ENCODE measurements around the gene CMTM2. TPM values are rescaled to one million over a fixed set of nuclear protein-coding genes. Genes with fewer than 3 reads are reported as not detected.
A peak's percentile ranks its signal among the peaks of the same experiment; 100 is the strongest.

The CMTM2 gene
- total and polyA plus RNA-seq, 10 donors = 0.70 to 54.6 (median 8.8) TPM

DNA sequence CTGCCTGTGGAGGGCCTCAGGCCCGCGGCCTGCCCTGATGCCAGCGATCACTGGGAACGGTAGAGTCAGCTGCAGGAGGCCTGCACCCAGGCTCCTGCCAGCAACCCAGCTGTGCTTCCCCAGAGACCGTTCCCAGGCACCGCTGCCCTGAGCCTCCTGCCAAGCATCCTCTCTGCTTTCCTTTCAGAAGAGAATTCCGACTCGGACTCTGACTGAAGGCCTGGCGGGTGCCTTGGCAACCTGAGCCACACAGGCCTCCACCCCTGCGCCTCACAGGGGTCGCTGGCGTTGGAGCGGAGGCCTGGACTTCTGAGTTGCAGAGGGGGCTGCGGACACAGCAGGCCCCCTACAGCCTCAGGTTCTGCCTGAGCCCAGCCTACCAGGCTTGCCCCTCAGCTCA, 33.2 kb downstream of the CMTM2 start:
- Histone ChIP-seq H3K4me1 (peaks cover 12 to 20% (median 16%) of the 10 kb centered on the region in 6 donors), H3K36me3 (peaks cover 0 to 64% (median 50%) of the 10 kb centered on the region in 6 donors), H3K27ac (no peak overlapping the region), H3K4me3 (no peak overlapping the region), H3K9me3 (no peaks in the 10 kb centered on the region), H3K27me3 (replicated peaks in 1 of 7) (no peaks in the 10 kb centered on the region)
- DNase-seq = peak; percentile 68
- peak in 1 of 3 donors; percentile 19 for TF ChIP-seq POLR2AphosphoS5 (IDR thresholded peaks at IDR 0.05)
- TF ChIP-seq, protein P1, sequence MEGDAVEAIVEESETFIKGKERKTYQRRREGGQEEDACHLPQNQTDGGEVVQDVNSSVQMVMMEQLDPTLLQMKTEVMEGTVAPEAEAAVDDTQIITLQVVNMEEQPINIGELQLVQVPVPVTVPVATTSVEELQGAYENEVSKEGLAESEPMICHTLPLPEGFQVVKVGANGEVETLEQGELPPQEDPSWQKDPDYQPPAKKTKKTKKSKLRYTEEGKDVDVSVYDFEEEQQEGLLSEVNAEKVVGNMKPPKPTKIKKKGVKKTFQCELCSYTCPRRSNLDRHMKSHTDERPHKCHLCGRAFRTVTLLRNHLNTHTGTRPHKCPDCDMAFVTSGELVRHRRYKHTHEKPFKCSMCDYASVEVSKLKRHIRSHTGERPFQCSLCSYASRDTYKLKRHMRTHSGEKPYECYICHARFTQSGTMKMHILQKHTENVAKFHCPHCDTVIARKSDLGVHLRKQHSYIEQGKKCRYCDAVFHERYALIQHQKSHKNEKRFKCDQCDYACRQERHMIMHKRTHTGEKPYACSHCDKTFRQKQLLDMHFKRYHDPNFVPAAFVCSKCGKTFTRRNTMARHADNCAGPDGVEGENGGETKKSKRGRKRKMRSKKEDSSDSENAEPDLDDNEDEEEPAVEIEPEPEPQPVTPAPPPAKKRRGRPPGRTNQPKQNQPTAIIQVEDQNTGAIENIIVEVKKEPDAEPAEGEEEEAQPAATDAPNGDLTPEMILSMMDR (IDR thresholded peaks at IDR 0.05 in 8 of 11, conservative IDR thresholded peaks at IDR 0.05 in 3 of 11) = no peak
- intact Hi-C loops (cut with DNase I; ENCODE audit: low total_unique reads) = no loop called here
- WGBS, 5 donors = 87 to 96% (median 90%) methylated on average over 11 to 14 of the region's 14 CpGs

GRCh38 chr16:66614161-66614802, 35.0 kb downstream of the CMTM2 start:
- H3K4me1 ChIP-seq = peaks cover 0 to 4% (median 0%) of the 10 kb centered on the region in 6 donors
- no peak overlapping the region for H3K27ac ChIP-seq
- intact Hi-C loops (cut with DNase I; ENCODE audit: low total_unique reads) = no loop called here
- WGBS, 5 donors = 87 to 92% (median 87%) methylated on average over 11 to 12 of the region's 12 CpGs
- DNase-seq = peak; percentile 41
- H3K36me3 ChIP-seq = peaks cover 0 to 63% (median 47%) of the 10 kb centered on the region in 6 donors
- H3K9me3 ChIP-seq = no peaks in the 10 kb centered on the region
- no peak overlapping the region for H3K4me3 ChIP-seq
- no peak for TF ChIP-seq POLR2A (IDR thresholded peaks at IDR 0.05)
- TF ChIP-seq POLR2AphosphoS5 (IDR thresholded peaks at IDR 0.05) = no peak
- TF ChIP-seq, protein P1 (IDR thresholded peaks at IDR 0.05 in 8 of 11, conservative IDR thresholded peaks at IDR 0.05 in 3 of 11) = no peak
- no peaks in the 10 kb centered on the region for H3K27me3 ChIP-seq (replicated peaks in 1 of 7)

GRCh38 chr16:66616169-66616568, 36.9 kb downstream of the CMTM2 start:
- DNase-seq = no peak
- no peaks in the 10 kb centered on the region for H3K27me3 ChIP-seq (replicated peaks in 1 of 7)
- H3K9me3 ChIP-seq = no peaks in the 10 kb centered on the region
- H3K36me3 ChIP-seq = peaks cover 0 to 48% (median 29%) of the 10 kb centered on the region in 6 donors
- no peak overlapping the region for H3K4me3 ChIP-seq
- TF ChIP-seq POLR2A (IDR thresholded peaks at IDR 0.05) = no peak
- TF ChIP-seq, protein P1 (IDR thresholded peaks at IDR 0.05 in 8 of 11, conservative IDR thresholded peaks at IDR 0.05 in 3 of 11) = no peak
- TF ChIP-seq POLR2AphosphoS5 (IDR thresholded peaks at IDR 0.05) = no peak
- WGBS, 5 donors = 89 to 95% (median 93%) methylated on average over 4 of the region's 4 CpGs
- no peak overlapping the region for H3K27ac ChIP-seq
- intact Hi-C loops (cut with DNase I; ENCODE audit: low total_unique reads) = no loop called here
- peaks cover 0 to 11% (median 0%) of the 10 kb centered on the region in 6 donors for H3K4me1 ChIP-seq

- peak; percentile 41 for DNase-seq
- Histone ChIP-seq H3K4me1 (peaks cover 0 to 11% (median 0%) of the 10 kb centered on the region in 6 donors), H3K9me3 (no peaks in the 10 kb centered on the region), H3K27ac (no peak overlapping the region), H3K36me3 (peaks cover 0 to 48% (median 25%) of the 10 kb centered on the region in 6 donors), H3K4me3 (no peak overlapping the region), H3K27me3 (replicated peaks in 1 of 7) (no peaks in the 10 kb centered on the region)
- no peak for TF ChIP-seq POLR2AphosphoS5 (IDR thresholded peaks at IDR 0.05)
- TF ChIP-seq, protein P1 (IDR thresholded peaks at IDR 0.05 in 8 of 11, conservative IDR thresholded peaks at IDR 0.05 in 3 of 11) = no peak
- no peak for TF ChIP-seq POLR2A (IDR thresholded peaks at IDR 0.05)
- WGBS, 5 donors = 74 to 83% (median 77%) methylated on average over 9 of the region's 9 CpGs
- intact Hi-C loops (cut with DNase I; ENCODE audit: low total_unique reads) = no loop called here
These were observed 37.3 kb downstream of the CMTM2 start for GRCh38 chr16:66616592-66616991.
